HL-60 (cell line): ENCODE data around the gene GALNT5.
"Not testable (repeated sequence)": the region's sequence is repeated elsewhere in the genome, so short reads cannot be mapped to it uniquely, and the experiment has no call there.

Experiments used
- DNase-seq, 2 experiments: peaks; one replicate each; pipeline ENCODE4 v3.0.0-alpha.2; 2010 to 2020; ENCODE audit warnings: low read depth in 1 of 2, low spot score in 1 of 2
- H3K27ac ChIP-seq: fragments of 250-450 bp; sonication (Bioruptor Pico); replicated peaks from 2 replicates; pipeline ENCODE4 v1.5.1; 2020; ENCODE audit warnings: mild to moderate bottlenecking, moderate library complexity
- H3K27me3 ChIP-seq: fragments of 250-450 bp; sonication (Bioruptor Pico); 2 replicates; pipeline ENCODE4 v1.5.1; 2021; ENCODE audit warnings: mild to moderate bottlenecking, moderate library complexity; ENCODE audit not compliant: insufficient read depth, poor library complexity, severe bottlenecking
- H3K4me3 ChIP-seq: replicated peaks from 2 replicates; pipeline ENCODE4 v1.5.1; 2011; ENCODE audit warnings: mild to moderate bottlenecking, control low read depth, low read length; ENCODE audit not compliant: insufficient read depth
- GABPA ChIP-seq: IDR thresholded peaks from 2 replicates; pipeline ENCODE4 v1.6.1; 2012; ENCODE audit warnings: low read depth
- POLR2AphosphoS5 ChIP-seq: IDR thresholded peaks from 2 replicates; pipeline ENCODE4 v1.6.1; 2012; ENCODE audit warnings: low read depth
- REST ChIP-seq: IDR thresholded peaks from 2 replicates; pipeline ENCODE4 v1.6.1; 2012; ENCODE audit warnings: low read depth; ENCODE audit not compliant: insufficient replicate concordance
- SPI1 ChIP-seq: IDR thresholded peaks from 2 replicates; pipeline ENCODE4 v1.6.1; 2012; ENCODE audit warnings: low read depth, mild to moderate bottlenecking, borderline replicate concordance
- TF ChIP-seq, protein P1 (sequence below): IDR thresholded peaks from one replicate; pipeline ENCODE4 v1.5.1; 2011; ENCODE audit warnings: low read length, control low read depth, inconsistent platforms; ENCODE audit not compliant: insufficient read depth

The GALNT5 gene

GRCh38 chr2:157269922-157270321 lies 12.4 kb downstream of the GALNT5 start:
- H3K27ac ChIP-seq, result no peak overlapping the region
- no peak overlapping the region for H3K4me3 ChIP-seq
- no peaks in the 10 kb centered on the region for H3K27me3 ChIP-seq
- peak; percentile 2 to 36 for DNase-seq
- TF ChIP-seq SPI1, result peak; percentile 32; the same call in 1 of the 2 replicates
- TF ChIP-seq POLR2AphosphoS5, result no peak
- TF ChIP-seq, protein P1, sequence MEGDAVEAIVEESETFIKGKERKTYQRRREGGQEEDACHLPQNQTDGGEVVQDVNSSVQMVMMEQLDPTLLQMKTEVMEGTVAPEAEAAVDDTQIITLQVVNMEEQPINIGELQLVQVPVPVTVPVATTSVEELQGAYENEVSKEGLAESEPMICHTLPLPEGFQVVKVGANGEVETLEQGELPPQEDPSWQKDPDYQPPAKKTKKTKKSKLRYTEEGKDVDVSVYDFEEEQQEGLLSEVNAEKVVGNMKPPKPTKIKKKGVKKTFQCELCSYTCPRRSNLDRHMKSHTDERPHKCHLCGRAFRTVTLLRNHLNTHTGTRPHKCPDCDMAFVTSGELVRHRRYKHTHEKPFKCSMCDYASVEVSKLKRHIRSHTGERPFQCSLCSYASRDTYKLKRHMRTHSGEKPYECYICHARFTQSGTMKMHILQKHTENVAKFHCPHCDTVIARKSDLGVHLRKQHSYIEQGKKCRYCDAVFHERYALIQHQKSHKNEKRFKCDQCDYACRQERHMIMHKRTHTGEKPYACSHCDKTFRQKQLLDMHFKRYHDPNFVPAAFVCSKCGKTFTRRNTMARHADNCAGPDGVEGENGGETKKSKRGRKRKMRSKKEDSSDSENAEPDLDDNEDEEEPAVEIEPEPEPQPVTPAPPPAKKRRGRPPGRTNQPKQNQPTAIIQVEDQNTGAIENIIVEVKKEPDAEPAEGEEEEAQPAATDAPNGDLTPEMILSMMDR, result no peak

- Histone ChIP-seq H3K4me3 (no peak overlapping the region), H3K27ac (no peak overlapping the region), H3K27me3 (no peaks in the 10 kb centered on the region)
- no peak for DNase-seq
- TF ChIP-seq SPI1 (no peak), GABPA (no peak), REST (no peak), POLR2AphosphoS5 (no peak)
- TF ChIP-seq, protein P1, result no peak
These were observed 14.2 kb downstream of the GALNT5 start for GRCh38 chr2:157271590-157272203.

DNA sequence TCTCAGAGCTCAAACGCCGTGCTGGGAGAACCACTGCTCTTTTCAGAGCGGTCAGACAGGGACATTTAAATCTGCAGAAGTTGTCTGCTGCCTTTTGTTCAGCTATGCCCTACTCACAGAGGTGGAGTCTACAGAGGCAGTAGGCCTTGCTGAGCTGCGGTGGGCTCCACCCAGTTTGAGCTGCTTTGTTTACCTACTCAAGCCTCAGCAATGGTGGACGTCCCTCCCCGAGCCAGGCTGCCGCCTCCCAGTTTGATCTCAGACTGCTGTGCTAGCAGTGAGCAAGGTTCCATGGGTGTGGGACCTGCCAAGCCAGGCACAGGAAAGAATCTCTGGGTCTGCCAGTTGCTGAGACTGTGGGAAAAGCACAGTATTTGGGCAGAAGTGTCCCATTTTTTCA lies 21.8 kb downstream of the GALNT5 start:
- not testable (repeated sequence) for DNase-seq, H3K4me3 ChIP-seq, H3K27me3 ChIP-seq, H3K27ac ChIP-seq

GRCh38 chr2:157281316-157281715 lies 23.8 kb downstream of the GALNT5 start:
- Histone ChIP-seq H3K27me3 (no peaks in the 10 kb centered on the region), H3K4me3 (no peak overlapping the region), H3K27ac (no peak overlapping the region)
- TF ChIP-seq POLR2AphosphoS5 (no peak), REST (no peak), GABPA (no peak), SPI1 (no peak)
- TF ChIP-seq, protein P1, result no peak
- no peak for DNase-seq
